Activated T-cell treated with anti-CD3 and anti-CD28 coated beads, Interleukin-2, amount 50 U/mL, for 48 hours (primary cell): ENCODE results near the gene YARS1.

Source experiments
- DNase-seq, 2 experiments: peaks; one replicate each; pipeline ENCODE4 v3.0.0-alpha.2; 2020

The YARS1 gene

GRCh38 chr1:32817159-32817814 lies at the start of gene YARS1, which contains the start of gene S100PBP:
YARS1 (minus strand) TSS chr1:32817358; CDS start chr1:32817244, 114 bp downstream.
S100PBP (plus strand) TSS chr1:32817653; CDS start chr1:32826100, 8,447 bp downstream.
- peak; percentile 100 for DNase-seq

GRCh38 chr1:32865639-32866405 lies 48.7 kb upstream of the YARS1 start:
- no peak for DNase-seq

- no peak for DNase-seq
Observed at GRCh38 chr1:32864375-32865019, 47.3 kb upstream of the YARS1 start.

GRCh38 chr1:32863881-32864245 lies 46.7 kb upstream of the YARS1 start:
- DNase-seq: peak in 1 of 2 experiments; percentile 1

DNA sequence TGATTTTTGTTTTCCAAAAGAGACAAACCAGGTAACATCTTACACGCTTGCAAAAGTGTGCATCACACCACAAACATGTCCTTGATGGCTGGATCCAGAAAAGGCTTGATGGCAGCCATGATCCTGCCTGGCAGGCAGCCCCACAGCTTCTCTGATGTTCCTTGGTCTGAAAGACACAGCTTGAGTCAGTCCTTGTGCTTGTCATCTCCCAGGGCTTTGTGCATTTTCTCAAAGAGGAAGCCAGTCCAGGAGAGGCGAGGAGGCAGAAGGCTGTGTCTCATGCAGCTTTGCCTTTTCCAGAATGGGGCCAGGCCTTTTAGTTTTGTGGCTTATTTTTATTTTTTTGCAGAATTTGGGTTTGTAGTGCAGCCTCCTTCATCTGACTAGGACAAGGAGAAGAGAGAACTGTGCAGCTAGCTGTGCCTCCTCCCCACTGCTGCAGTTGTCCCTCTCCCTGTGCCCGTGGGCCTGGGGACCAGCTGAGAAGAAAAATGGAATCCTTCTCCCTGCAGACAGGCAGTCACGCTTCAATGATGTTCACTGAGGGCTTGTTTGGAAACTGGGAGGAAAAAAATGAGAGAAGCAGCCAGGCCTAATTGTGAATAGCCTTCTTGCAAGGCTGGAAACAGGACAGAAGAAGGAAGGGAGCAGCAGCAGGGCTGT lies 46.2 kb upstream of the YARS1 start:
- peak in 1 of 2 experiments; percentile 7 for DNase-seq

GRCh38 chr1:32861904-32862695 lies 44.9 kb upstream of the YARS1 start:
- no peak for DNase-seq

DNA sequence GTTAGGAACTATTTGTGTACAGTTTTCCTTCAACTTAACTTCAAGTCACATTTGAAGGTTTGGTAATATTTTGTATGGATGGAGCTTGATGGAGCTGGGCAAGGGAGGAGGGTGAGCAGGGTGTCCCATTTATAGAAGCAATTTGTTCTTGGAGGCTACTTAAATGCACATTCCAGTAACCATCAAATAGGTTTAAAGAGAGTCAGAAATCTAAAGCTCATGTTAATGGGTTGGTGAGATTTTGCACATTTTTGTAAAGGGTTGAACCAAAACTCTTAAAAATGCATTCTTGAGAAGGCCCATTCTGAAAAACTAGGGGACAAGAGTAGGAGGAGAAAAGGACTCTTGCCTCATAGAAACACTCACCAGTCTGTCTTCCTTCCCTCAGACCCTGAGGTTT lies 43.4 kb upstream of the YARS1 start:
- DNase-seq: no peak

DNA sequence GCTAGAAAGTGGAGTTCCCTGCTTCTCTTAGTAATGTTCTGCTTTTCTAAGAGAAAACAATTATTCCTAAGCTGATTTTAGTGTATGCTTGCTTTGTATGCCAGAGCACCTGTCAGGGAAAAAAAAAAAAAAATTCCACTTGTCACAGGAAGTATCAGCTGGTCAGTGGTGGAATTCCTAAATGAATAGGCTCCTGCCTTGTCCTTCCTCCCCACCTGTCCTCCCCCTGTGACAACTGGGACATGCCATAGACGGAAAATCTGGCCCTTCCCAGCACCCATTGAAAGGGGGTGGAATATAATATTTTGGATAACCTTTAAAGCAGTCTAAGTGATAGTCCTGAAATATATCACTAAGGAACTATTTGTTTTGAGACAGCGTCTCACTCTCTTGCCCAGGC lies 42.8 kb upstream of the YARS1 start:
- DNase-seq: no peak

GRCh38 chr1:32858791-32859190 lies 41.6 kb upstream of the YARS1 start:
- DNase-seq: no peak

DNA sequence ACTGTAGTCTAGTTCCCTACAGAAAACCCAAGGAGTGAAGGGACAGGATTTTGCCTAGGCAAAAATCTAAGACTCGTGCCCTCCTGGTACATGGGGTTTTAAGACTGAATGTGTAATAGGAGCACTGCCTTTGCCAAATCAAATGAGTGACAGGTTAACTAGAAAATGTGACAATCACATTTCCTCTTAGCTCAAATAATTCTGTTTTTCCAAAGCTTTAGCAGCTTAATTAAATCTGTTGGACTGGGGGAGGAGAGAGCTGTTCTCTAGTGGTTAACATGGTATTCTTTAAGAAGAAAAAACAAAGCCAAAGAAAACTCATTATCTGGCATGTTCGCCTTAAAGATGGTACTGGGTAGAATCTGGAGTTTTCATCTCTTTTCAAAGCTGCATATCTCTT lies 41.0 kb upstream of the YARS1 start:
- no peak for DNase-seq

GRCh38 chr1:32855861-32856617 lies 38.9 kb upstream of the YARS1 start:
- DNase-seq: no peak

- DNase-seq: no peak
Observed at GRCh38 chr1:32848354-32849063, 31.4 kb upstream of the YARS1 start.

- DNase-seq: no peak
Observed at GRCh38 chr1:32831878-32832277, 14.7 kb upstream of the YARS1 start.

GRCh38 chr1:32830092-32830852 lies 13.1 kb upstream of the YARS1 start:
- DNase-seq: no peak

DNA sequence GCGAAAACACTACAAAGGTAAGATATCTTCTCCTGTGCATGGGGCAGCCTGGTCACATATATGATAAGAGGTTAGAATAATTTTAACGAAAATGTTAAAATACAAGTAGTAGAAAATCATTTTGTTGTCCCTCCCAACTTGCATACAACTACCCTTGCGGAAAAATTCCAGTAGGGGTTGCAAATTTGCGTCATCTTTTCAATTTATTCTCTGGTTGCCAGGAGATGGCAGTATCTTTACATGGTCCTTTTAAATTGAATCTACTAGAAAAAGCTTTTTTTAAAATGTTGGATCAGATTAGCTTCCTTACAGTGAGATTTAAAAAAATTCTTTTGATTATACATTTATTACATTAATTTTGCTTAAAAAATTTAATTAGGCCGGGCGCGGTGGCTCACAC lies 11.2 kb upstream of the YARS1 start:
- DNase-seq: no peak

DNA sequence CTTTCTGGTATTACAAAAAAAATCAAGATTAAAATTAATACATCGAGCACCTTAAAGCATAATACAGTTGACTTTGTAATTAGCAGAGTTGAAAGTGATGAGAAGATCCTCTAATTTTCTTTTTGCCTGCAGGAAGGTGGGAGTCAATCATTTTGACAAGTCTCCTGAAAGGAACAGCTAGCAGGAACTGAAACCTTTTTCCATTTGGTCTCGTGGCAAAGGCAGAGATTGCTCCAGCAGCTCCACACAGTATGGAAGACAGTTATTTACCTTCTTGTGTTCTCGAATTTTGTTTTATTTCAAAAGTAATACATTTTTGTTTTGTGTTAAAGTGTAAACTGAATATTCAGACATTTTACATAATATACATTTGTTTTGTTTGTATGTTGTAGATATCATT lies 8.0 kb upstream of the YARS1 start:
- no peak for DNase-seq

DNA sequence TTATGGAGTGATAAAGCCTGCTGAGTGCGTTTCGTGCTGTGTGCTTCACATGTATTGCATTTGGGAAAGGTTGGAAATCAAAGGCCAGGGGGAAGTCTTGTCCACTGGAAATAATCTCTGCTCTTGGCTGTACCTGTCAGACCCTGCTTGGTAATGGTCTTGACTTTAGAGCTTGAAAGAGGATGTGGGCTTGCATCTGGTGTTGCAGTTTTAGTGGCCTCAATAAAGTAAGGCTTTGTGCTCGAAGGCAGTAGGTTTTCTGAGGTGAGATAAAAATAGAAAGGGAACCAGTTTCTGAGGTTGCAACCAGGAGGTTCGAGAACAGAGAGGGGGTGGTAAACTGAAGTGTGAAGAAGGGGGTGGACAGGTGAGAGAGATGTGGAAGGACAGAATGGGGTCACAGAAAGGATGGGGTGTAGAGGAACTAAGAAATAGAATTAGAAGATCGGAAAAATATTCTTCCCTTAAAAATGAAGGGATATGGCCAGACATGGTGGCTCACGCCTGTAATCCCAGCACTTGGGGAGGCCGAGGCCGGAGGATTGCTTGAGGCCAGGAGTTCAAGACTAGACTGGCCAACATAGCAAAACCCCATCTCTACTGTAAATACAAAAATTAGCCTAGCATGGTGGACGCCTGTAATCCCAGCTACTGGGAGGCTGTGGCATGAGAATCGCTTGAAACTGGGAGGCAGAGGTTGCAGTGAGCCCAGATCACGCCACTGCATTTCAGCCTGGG lies 1.8 kb upstream of the YARS1 start:
- DNase-seq: no peak

GRCh38 chr1:32817815-32818786 lies 943 bp upstream of the YARS1 start:
- DNase-seq: peak in 1 of 2 experiments; percentile 70
